WERI-Rb-1 (cell line): ENCODE data around the gene HDAC10.
A peak's percentile ranks its signal among the peaks of the same experiment; 100 is the strongest.

Source experiments
- DNase-seq: peaks from one replicate; pipeline ENCODE4 v3.0.0-alpha.2; 2020
- H3K27ac ChIP-seq: fragments of 250-450 bp; sonication (Bioruptor Pico); 2 replicates; pipeline ENCODE4 v1.5.1; 2020; ENCODE audit warnings: mild to moderate bottlenecking, moderate library complexity
- H3K27me3 ChIP-seq: fragments of 250-450 bp; sonication (Bioruptor Pico); 2 replicates; pipeline ENCODE4 v1.5.1; 2021; ENCODE audit warnings: mild to moderate bottlenecking, low read depth, moderate library complexity; ENCODE audit not compliant: insufficient read depth, severe bottlenecking
- H3K36me3 ChIP-seq: fragments of 250-450 bp; sonication (Bioruptor Pico); 2 replicates; pipeline ENCODE4 v1.5.1; 2020; ENCODE audit warnings: mild to moderate bottlenecking, moderate library complexity
- H3K4me3 ChIP-seq: 2 replicates; pipeline ENCODE4 v1.5.1; 2011; ENCODE audit warnings: low read depth, mild to moderate bottlenecking, control low read depth, low read length
- H3K9me3 ChIP-seq: fragments of 250-450 bp; sonication (Bioruptor Pico); 2 replicates; pipeline ENCODE4 v1.5.1; 2021; ENCODE audit warnings: mild to moderate bottlenecking, moderate library complexity; ENCODE audit not compliant: severe bottlenecking
- TF ChIP-seq, protein P1 (sequence below): IDR thresholded peaks from 2 replicates; pipeline ENCODE4 v1.5.1; 2011; ENCODE audit warnings: low read depth, mild to moderate bottlenecking, control low read depth, inconsistent platforms, low read length

Gene HDAC10

DNA sequence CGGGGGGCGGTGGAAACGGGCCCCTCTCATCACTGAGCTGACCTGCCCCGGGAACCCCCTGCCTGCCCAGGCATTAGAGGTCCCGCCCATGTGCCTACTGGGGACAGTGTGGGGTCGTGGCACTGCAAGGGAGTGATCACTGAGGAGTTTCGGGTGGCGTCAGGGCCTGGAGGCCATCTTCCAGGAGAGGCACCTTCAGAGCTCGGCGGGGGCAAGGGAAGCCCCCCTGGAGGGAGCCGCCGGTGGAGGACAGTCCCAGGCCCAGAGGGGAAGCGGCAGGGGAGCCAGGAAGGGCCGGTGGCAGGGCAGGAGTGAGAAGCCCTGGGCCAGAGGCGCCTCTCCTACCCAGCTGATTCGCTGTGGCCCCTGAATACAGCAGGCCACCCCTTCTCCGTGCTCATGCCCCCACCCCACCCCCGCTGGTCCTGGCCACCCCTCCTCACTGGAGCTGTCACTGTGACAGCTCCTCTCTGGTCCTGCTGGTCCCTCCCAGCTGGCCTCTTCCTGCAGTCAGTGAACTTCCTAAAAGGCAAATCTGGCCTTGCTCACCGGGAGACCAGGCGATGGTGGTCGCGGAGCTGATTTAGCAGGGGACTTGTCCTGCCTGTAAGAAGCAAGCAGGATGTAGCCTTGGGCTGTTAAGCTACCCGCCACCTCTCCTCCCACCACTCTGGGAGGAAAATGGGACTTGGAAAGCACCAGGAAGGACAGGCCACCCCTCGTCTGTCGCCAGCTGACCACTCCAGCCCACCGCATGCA is 21.2 kb upstream of the HDAC10 start:
- peak overlapping the region; percentile 91 for H3K4me3 ChIP-seq
- TF ChIP-seq, protein P1, sequence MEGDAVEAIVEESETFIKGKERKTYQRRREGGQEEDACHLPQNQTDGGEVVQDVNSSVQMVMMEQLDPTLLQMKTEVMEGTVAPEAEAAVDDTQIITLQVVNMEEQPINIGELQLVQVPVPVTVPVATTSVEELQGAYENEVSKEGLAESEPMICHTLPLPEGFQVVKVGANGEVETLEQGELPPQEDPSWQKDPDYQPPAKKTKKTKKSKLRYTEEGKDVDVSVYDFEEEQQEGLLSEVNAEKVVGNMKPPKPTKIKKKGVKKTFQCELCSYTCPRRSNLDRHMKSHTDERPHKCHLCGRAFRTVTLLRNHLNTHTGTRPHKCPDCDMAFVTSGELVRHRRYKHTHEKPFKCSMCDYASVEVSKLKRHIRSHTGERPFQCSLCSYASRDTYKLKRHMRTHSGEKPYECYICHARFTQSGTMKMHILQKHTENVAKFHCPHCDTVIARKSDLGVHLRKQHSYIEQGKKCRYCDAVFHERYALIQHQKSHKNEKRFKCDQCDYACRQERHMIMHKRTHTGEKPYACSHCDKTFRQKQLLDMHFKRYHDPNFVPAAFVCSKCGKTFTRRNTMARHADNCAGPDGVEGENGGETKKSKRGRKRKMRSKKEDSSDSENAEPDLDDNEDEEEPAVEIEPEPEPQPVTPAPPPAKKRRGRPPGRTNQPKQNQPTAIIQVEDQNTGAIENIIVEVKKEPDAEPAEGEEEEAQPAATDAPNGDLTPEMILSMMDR: no peak

DNA sequence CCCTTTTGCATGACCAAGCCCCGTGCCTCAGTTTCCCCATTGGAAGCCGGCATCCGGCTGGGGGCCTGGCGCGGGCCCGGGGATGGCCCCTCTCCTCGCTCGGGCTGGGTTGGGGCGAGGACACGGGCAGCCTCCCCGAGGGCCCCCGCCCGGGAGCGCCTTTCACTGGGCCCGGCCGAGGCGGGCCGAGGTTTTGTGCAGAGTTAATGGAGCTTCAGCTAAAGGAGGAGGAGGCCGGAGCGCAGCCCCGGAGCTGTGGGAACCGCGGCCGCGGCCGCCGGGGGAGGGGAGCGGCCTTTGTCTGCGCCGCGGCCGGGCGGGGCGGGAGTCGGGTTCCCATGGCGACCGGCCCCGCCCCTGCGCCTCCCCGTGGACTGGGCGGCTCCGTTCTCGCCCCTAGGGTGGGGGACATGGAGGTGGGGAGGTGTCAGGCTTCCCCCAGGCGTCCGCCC is 20.5 kb upstream of the HDAC10 start:
- peak; percentile 86 for DNase-seq

More for the DNA sequence above, 21.2 kb upstream of the HDAC10 start:
- DNase-seq: peak; percentile 35
- Histone ChIP-seq H3K27ac (peak overlapping the region; percentile 50), H3K27me3 (no peaks in the 10 kb centered on the region), H3K36me3 (peaks cover 28% of the 10 kb centered on the region), H3K9me3 (no peaks in the 10 kb centered on the region)

GRCh38 chr22:50270666-50271394 is 19.8 kb upstream of the HDAC10 start:
- peaks cover 24% of the 10 kb centered on the region for H3K36me3 ChIP-seq
- TF ChIP-seq, protein P1: no peak
- H3K27me3 ChIP-seq: no peaks in the 10 kb centered on the region
- peak overlapping the region; percentile 87 for H3K27ac ChIP-seq
- H3K9me3 ChIP-seq: no peaks in the 10 kb centered on the region
- peak overlapping the region; percentile 91 for H3K4me3 ChIP-seq
- DNase-seq: peak; percentile 23

More for the DNA sequence above, 20.5 kb upstream of the HDAC10 start:
- TF ChIP-seq, protein P1: no peak
- Histone ChIP-seq H3K27me3 (no peaks in the 10 kb centered on the region), H3K4me3 (peak overlapping the region; percentile 91), H3K9me3 (no peaks in the 10 kb centered on the region), H3K27ac (peak overlapping the region; percentile 87), H3K36me3 (peaks cover 29% of the 10 kb centered on the region)

DNA sequence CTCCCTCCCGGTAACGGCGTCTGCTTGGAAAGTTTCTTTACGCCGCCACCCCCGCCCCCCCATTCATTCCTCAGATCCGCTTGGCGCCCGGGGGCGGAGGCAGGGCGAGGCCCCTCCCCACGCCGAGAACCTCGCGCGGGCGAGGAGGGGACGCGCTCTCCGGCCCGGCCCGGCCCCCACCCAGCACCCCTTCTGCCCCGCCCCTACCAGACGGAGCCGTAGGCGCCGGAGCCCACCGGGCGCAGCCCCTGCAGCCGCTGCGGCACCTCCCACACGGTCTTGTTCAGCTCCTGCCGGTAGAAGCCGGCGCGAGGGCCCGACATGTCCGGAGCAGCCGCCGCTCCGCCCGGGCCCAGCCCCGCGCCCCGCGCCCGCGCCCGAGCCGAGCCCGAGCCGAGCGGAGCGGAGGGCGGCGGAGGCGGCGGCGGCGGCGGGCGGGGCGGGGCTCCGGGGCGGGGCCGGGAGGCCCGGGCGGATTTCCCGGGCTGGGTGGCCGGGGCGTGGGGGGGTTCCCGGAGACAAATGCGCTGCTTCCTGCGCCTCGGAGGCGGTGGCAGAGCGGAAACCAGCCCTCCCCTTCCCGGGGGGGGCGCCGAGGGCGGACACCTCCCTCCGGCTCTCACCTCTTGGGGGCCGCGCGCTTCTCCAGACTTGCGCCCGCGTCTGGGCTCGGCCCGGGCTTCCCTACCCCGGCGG is 19.1 kb upstream of the HDAC10 start, which contains the start of gene MAPK11:
MAPK11 (minus strand) TSS at position 411 of the 696 bp plus-strand sequence; CDS start at position 323, 88 bp downstream.
- H3K36me3 ChIP-seq: peaks cover 20% of the 10 kb centered on the region
- H3K27me3 ChIP-seq: no peaks in the 10 kb centered on the region
- DNase-seq: peak; percentile 79
- H3K4me3 ChIP-seq: peak within 1 kb of the TSS; percentile 91
- peak within 1 kb of the TSS; percentile 87 for H3K27ac ChIP-seq
- TF ChIP-seq, protein P1: no peak
- H3K9me3 ChIP-seq: no peaks in the 10 kb centered on the region

DNA sequence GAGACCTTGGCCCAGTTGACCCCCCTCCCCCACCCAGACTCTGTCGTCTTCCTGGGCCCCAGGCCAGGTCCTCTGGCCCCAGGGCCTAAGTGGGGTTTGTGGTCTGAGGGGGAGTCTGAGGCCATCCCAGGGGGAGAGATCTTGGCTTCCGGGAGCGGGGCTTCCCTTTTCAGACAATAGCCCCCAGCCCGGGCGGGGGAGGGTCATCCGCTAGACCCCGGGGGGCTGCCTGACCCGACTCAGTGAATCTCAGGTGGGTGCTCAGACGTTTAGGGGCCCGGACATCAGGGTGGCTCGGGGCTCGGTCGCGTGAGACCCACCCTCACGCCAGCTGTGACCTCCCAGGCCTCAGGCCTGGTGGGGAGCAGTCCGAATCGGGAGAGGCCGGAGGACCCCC is 18.5 kb upstream of the HDAC10 start:
- no peak for DNase-seq
- Histone ChIP-seq H3K9me3 (no peaks in the 10 kb centered on the region), H3K27me3 (no peaks in the 10 kb centered on the region), H3K4me3 (peak overlapping the region; percentile 64), H3K36me3 (peaks cover 22% of the 10 kb centered on the region), H3K27ac (peak overlapping the region; percentile 87)
- TF ChIP-seq, protein P1: no peak
